HS-27A (cell line): ENCODE data around the gene CDKL1.
"Not testable (repeated sequence)": the region's sequence is repeated elsewhere in the genome, so short reads cannot be mapped to it uniquely, and the experiment has no call there.

Source experiments
- DNase-seq: peaks from one replicate; pipeline ENCODE4 v3.0.0-alpha.2; 2012; ENCODE audit warnings: low read depth, missing footprints

Gene CDKL1

GRCh38 chr14:50387548-50387947 lies 9.1 kb downstream of the CDKL1 start:
- no peak for DNase-seq

- no peak for DNase-seq
Measured at GRCh38 chr14:50383618-50384225, 13.0 kb downstream of the CDKL1 start.

GRCh38 chr14:50381823-50382287 lies 14.8 kb downstream of the CDKL1 start:
- DNase-seq = no peak

GRCh38 chr14:50381008-50381407 lies 15.7 kb downstream of the CDKL1 start:
- DNase-seq = no peak

- no peak for DNase-seq
Measured at GRCh38 chr14:50380455-50380854, 16.2 kb downstream of the CDKL1 start.

- DNase-seq = no peak
Measured at GRCh38 chr14:50379563-50379962, 17.1 kb downstream of the CDKL1 start.

- DNase-seq = no peak
Measured at GRCh38 chr14:50377550-50378085, 19.1 kb downstream of the CDKL1 start.

GRCh38 chr14:50375760-50376159 lies 20.9 kb downstream of the CDKL1 start:
- DNase-seq = no peak

- no peak for DNase-seq
Measured at GRCh38 chr14:50373959-50374358, 22.7 kb downstream of the CDKL1 start.

- no peak for DNase-seq
Measured at GRCh38 chr14:50371546-50371945, 25.1 kb downstream of the CDKL1 start.

GRCh38 chr14:50366589-50366988 lies 30.1 kb downstream of the CDKL1 start:
- DNase-seq = no peak

GRCh38 chr14:50366115-50366514 lies 30.6 kb downstream of the CDKL1 start:
- DNase-seq = no peak

GRCh38 chr14:50365572-50365971 lies 31.1 kb downstream of the CDKL1 start:
- DNase-seq = not testable (repeated sequence)

- no peak for DNase-seq
Measured at GRCh38 chr14:50364792-50365191, 31.9 kb downstream of the CDKL1 start.

GRCh38 chr14:50363714-50364111 lies 33.0 kb downstream of the CDKL1 start:
- no peak for DNase-seq

- DNase-seq = no peak
Measured at GRCh38 chr14:50362764-50363713, 33.6 kb downstream of the CDKL1 start.

GRCh38 chr14:50361473-50362403 lies 34.9 kb downstream of the CDKL1 start:
- not testable (repeated sequence) for DNase-seq

GRCh38 chr14:50360851-50361250 lies 35.8 kb downstream of the CDKL1 start:
- DNase-seq = no peak

GRCh38 chr14:50360093-50360492 lies 36.6 kb downstream of the CDKL1 start:
- no peak for DNase-seq

GRCh38 chr14:50359631-50360030 lies 37.0 kb downstream of the CDKL1 start:
- no peak for DNase-seq

GRCh38 chr14:50357753-50358395 lies 38.8 kb downstream of the CDKL1 start:
- DNase-seq = no peak
